Lower leg skin (tissue), 3 donors: ENCODE data around the gene TFCP2.

Source experiments
- CTCF ChIP-seq, 3 donors: fragments of 450-650 bp; IDR thresholded peaks; one replicate each; pipeline ENCODE4 v1.5.1; 2016; ENCODE audit warnings: antibody characterized with exemption in 3 of 3, mild to moderate bottlenecking in 3 of 3, moderate library complexity in 2 of 3
- POLR2A ChIP-seq, 2 donors: fragments of 450-650 bp; IDR thresholded peaks; one replicate each; pipeline ENCODE4 v1.6.1; 2016 to 2017; ENCODE audit warnings: antibody characterized with exemption in 2 of 2, mild to moderate bottlenecking in 1 of 2, moderate library complexity in 1 of 2

GRCh38 chr12:51196547-51196946 lies 23.6 kb upstream of the TFCP2 start:
- TF ChIP-seq CTCF (IDR thresholded peaks at IDR 0.05) = no peak
- TF ChIP-seq POLR2A (IDR thresholded peaks at IDR 0.05) = no peak
